GM23338 (cell line): ENCODE measurements around the gene KLHL17.

Experiments
- CTCF ChIP-seq, 2 experiments: fragments of 200-600 bp in 1 of 2; sonication (generic) in 1 of 2; conservative IDR thresholded peaks; 2 replicates each; pipeline versions ENCODE4 v1.5.1 to v1.6.1; 2016 to 2017; ENCODE audit warnings: antibody characterized with exemption in 2 of 2, low read depth in 2 of 2, mild to moderate bottlenecking in 2 of 2, moderate library complexity in 1 of 2
- EZH2 ChIP-seq: fragments of 200-600 bp; sonication (generic); IDR thresholded peaks from one replicate; pipeline ENCODE4 v1.8.0; 2017; ENCODE audit warnings: antibody characterized with exemption, mild to moderate bottlenecking, low read depth; ENCODE audit not compliant: unreplicated experiment
- NANOG ChIP-seq: IDR thresholded peaks from 2 replicates; pipeline ENCODE4 v1.6.1; 2016; ENCODE audit warnings: antibody characterized with exemption, borderline replicate concordance

GRCh38 chr1:969260-969855, 9.0 kb downstream of the KLHL17 start:
- no peak for TF ChIP-seq CTCF (conservative IDR thresholded peaks at IDR 0.05; ENCODE audit: low read depth in 2 of 2)
- TF ChIP-seq EZH2: no peak
- no peak for TF ChIP-seq NANOG
